Renal pelvis (tissue), 4 donors: Measurements from ENCODE around the gene ARPP21. TPM values are rescaled to one million over a fixed set of nuclear protein-coding genes. Genes with fewer than 3 reads are reported as not detected.

Experiments used
- DNase-seq: peaks from one replicate; pipeline ENCODE4 v3.0.0-alpha.2; 2013
- polyA plus RNA-seq, 3 donors: library from polyadenylated mRNA; unstranded; fragments of 120-200 nt; gene quantifications; one replicate each; pipeline ENCODE4 v1.2.1, GENCODE V29; 2013; ENCODE audit not compliant: insufficient read length in 3 of 3

The ARPP21 gene
- polyA plus RNA-seq, 3 donors, result 1.3 to 1.8 (median 1.7) TPM

DNA sequence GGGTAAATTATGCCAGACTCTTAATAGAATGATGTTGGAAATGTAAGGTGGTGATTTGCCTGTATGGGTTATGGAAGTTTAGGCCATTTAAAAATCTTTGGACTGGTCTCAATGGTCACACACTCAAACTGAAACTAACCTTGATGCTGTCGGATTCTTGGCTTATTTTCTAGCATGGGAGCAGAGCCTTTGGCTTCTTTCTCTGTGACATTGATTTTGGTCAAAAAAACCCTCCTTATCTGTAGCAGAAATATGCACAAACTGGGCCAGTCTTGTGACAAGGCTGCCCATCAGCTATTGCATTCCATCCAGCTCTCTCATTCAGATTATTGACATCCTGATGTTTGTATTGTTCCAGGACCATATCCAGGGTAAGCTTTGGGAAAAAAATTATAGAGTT is 35.9 kb downstream of the ARPP21 start:
- DNase-seq, result no peak

DNA sequence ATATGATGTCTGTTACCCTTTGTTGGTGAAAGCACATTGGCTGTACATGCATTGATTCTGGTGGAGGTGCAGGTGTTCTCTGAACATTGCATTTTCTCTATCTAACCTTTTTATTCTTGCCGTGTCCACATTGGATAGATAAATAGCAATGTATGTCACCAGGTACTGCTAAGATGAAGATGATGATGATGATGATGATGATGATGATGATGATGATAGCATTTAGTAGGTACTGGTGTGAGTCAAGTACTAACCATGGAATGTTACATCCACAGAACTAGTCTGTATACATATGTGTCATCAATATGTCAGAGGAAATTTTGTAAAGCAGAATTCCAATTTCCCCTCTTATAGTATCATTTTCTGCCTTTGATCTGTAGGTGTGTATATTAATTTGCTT is 36.3 kb downstream of the ARPP21 start:
- DNase-seq, result no peak

DNA sequence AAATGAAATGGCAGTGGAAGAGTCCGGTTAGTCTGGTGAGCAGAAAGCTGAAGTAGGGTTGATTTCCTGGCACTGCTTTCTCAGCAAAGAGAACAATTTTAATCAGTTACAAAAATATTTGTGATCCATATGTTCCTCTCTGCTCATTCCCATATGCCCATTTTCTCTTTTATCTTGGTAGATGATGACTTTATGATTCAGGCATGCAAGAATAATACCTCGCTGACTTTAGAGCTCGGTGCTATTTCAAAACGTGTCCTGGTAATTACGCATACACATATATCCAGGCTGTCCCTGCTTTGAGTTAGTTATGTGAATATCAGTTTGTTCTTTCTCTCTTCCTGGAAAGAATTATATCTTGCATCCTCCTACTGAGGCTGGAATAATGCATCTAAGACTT is 38.5 kb downstream of the ARPP21 start:
- DNase-seq, result no peak

DNA sequence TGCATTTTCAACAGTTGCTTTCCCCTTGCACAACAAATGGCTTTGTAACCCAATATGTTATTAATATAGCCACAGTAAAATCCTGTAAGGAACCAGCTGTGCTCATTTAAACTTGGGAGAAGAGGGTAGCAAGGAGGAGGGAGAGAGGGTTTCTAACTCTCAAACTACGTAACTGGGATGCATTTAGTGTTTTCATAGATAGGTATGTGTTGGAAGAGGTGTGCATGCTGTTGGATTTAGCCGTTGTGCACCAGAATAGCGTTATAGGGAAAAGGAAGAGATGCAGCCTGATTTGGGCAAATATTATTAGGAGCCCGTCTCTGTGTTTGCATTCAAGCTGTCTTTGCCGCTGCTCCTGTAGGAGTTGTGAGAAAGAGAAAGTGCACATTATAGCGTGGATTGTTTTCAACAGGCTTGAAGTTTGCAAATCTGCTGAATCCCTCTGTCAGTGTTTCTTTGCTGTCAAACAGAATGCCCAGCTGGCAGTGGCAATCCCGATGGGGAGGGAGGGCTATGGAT is 39.4 kb downstream of the ARPP21 start:
- no peak for DNase-seq

- no peak for DNase-seq
Measured at GRCh38 chr3:35679409-35680080, 40.2 kb downstream of the ARPP21 start.

DNA sequence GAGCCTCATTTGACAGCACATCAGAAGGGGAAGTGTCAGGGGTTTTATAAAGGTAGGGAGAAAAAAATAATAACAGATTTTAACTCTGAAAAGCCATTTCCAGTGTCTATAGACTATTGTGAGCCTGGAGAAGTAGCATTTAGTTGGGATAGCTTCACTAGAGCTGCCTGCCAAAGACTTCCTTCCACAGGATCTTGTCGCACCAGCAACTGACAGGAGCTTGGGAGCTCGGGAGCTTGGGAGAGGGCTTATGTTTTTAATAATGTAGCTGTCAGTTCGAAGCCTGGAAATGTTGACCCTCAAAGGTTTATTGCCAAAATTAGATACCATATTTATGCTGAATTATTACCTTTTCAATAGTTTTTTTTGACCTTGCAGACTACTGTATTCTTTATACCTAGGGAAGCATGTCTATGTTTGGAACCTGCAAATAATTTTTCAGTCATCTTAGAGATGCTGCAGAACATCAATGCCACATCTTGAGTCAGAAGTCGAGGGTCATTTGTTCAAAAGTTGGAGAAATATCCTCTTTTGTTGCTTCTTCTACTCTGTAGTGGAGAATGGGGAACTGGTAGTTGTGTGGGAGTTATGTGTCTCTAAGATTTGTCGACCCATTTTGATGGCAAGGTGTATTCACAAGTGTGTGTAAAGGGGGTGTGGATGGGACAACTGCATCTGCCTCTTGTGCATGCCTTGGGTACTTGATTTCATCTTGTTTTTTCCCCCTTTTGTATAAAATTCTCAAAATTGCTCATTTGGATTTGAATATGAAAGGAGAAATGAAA is 41.7 kb downstream of the ARPP21 start:
- no peak for DNase-seq

- DNase-seq, result no peak
Measured at GRCh38 chr3:35685153-35685552, 45.8 kb downstream of the ARPP21 start.

- no peak for DNase-seq
Measured at GRCh38 chr3:35688826-35689225, 49.5 kb downstream of the ARPP21 start.

DNA sequence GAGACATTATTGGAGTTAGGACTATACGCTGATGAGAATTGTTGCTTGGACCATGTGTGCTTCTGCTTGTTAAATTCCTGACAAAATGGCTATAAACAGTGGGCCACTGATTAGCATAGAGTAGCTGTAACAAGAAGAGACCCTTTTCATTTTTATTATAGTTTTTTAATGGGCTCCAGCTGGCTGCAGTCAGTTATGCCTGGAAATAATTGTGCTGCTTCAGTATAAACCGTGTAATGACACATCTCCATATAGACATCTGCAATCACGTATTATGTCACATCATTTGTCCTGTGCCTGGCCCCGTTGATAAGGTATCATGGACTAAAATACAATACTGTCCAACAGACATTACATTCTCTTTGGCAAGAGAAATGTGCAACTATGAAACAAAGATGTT is 50.9 kb downstream of the ARPP21 start:
- DNase-seq, result no peak

DNA sequence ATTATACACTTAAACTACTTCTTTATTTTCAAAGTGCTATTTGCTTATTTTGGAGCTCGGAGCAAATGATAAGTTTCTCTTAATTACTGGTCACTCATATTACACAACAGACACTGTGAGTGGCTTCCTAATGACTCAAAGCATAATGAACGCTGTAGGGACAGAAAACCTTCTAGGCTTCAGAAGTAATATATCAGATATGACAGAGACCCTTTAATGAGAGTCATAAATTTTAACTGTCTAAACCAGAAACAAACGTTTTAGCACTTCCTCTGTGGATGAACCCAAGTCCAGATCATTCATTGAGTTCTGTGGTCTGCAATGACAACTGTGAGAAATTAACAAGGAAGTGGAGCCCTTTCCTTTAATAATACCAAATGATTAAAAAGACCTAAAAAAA is 66.6 kb downstream of the ARPP21 start:
- no peak for DNase-seq

- no peak for DNase-seq
Measured at GRCh38 chr3:35707904-35708303, 68.6 kb downstream of the ARPP21 start.

DNA sequence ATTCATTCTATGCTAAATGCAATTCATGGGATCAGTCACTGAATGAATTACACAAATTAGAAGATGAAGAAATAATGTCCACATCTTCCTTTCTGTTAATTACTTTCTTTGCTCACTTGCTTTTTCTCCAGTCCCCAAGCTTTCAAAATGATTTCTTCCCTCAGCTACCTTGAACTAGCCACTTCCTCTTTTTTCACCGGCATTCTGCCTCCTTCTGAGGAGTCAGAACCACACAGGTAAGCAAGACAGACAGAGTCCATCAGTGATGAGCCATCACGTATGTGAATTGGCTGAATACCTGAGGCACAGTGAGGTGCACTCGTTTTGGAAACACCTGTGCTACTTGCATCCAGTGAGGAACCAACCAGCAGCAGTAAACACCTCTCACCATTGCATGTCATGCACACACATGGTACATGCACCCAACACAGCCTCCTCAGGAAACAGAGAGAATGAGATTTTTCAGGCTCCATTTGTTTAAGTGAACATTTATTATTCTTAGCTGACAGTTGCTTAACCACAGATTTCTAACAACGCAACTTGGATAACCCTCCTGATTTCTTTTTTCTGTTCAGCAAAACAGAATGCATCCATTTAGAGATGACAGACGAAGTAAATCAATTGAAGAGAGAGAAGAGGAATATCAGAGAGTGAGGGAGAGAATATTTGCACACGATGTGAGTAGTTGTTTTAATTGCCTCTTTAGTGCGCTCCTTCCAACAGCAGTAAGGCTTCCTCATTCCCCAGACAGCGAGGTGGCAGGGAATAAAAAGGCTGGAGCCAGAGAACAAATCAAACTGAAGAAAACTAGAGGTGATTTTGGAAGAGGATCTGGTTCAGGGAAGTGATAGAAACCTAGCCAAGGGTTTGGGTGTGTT is 69.3 kb downstream of the ARPP21 start:
- no peak for DNase-seq

DNA sequence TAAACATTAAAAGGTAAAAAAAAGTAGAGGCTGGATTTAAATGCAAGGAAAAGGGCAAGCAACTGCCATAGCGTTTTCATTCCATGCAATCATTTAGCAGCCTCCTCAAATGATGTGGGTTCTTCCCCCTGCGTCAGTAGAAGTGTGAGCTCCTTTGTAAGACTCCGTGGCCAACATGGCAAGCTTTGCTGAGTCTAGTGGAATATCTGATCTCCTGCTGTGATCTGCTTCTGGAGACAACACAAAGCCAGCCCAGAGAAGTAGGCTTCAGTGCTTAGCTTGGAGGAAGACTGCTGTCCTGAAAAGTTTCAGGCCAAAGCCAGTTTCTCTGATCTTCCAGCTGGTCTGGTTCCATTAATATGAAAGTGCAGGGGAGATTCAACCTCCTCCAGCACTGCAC is 70.4 kb downstream of the ARPP21 start:
- DNase-seq, result no peak

DNA sequence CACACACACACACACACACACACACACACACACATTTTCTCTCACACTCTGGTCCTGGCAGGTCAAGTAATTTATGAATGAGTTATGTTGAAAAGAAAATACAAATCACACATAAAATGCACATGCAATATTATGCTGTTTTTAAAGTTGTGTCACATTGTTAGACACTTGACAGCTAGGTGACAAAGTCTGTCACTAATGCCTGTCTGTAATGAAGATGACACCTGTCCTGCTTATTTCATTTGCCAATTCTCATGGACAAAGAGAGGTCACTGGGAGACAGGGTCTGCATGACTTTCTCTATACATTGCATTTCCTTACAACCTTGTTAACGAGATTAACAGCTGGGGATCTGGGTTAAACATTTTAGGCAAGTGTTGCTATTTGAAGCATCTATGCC is 71.2 kb downstream of the ARPP21 start:
- DNase-seq, result no peak

DNA sequence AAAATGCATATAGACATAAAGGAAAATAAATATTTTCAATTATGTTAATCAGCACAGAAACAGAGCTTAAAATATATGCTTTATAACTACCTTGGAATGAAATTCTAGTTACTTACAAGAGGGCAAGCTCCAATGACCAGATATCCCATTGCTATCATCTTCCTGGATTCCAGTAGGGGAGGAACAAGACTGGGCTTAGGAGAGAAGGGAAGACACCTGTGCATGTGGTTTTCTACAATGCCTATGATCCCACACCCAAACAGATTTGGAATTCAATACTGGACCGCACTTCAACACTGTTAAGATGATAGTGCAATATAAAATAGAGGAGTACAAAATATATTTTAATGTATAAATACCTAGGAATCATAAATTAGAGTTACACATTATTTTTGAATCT is 79.6 kb downstream of the ARPP21 start:
- no peak for DNase-seq

GRCh38 chr3:35721628-35722027 is 82.3 kb downstream of the ARPP21 start:
- DNase-seq, result no peak

- no peak for DNase-seq
Measured at GRCh38 chr3:35722902-35723301, 83.6 kb downstream of the ARPP21 start.

GRCh38 chr3:35723480-35724097 is 84.3 kb downstream of the ARPP21 start:
- no peak for DNase-seq

DNA sequence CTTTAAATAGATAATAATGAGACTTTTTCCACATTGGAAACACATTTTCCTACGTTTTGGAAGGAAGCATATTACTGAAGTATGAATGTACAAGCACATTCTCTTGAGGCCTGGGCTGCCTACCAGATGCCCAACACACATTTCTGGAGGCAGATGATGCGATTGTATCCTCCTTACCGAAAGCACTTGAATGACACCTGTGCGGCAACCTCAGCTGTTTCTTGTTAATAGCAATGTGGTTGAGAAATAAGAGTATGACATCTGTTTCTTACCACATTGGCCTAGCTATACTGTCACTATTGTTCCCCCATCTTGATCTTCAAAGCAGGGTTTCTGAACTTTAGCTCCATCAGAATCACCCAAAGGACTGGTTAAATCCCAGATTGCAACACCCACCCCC is 84.8 kb downstream of the ARPP21 start:
- no peak for DNase-seq

- no peak for DNase-seq
Measured at GRCh38 chr3:35727179-35727578, 87.9 kb downstream of the ARPP21 start.

DNA sequence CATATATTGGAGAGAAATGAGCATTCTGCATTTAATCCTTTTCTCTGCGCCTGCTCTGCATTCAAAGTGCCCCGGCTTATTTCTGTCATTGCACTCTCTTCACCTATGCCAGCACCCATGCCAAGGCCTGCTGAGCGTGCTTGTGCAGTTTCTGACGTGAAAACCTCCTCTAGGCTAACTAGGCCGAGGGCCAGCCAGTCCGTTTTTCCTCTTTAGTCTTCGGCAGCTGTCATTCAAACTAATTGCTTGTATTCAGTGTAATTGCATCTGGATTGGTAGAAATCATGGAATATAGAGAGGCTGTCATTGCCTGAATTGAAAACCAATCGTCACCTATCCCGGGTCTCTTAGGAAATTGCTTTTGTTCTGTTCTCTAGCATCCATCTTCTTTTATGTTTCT is 94.0 kb downstream of the ARPP21 start:
- DNase-seq, result no peak

GRCh38 chr3:35733864-35734263 is 94.5 kb downstream of the ARPP21 start:
- no peak for DNase-seq
